Upper lobe of left lung (tissue), 6 donors: Measurements from ENCODE around the gene TNS1. TPM values are rescaled to one million over a fixed set of nuclear protein-coding genes. Genes with fewer than 3 reads are reported as not detected.

Experiments
- ATAC-seq, 2 donors: fragments of 200-7000 bp; cut with Tn5 transposase; one replicate each; pipeline ENCODE4 v1.9.1; 2022; ENCODE audit warnings: mild to moderate bottlenecking in 2 of 2, moderate library complexity in 2 of 2; ENCODE audit not compliant: low FRiP score in 2 of 2
- DNase-seq, 2 donors: peaks; one replicate each; pipeline ENCODE4 v3.0.0-alpha.2; 2019 to 2020
- H3K27ac ChIP-seq, 4 donors: fragments of 200-600 bp; sonication (generic); one replicate each; pipeline ENCODE4 v1.5.1; 2016 to 2019
- H3K27me3 ChIP-seq, 4 donors: fragments of 200-600 bp; sonication (generic); one replicate each; pipeline ENCODE4 v1.5.1; 2017 to 2019
- H3K36me3 ChIP-seq, 4 donors: fragments of 200-600 bp; sonication (generic); one replicate each; pipeline ENCODE4 v1.5.1; 2016 to 2019
- H3K4me1 ChIP-seq, 4 donors: fragments of 200-600 bp; sonication (generic); one replicate each; pipeline ENCODE4 v1.5.1; 2018 to 2019
- H3K4me3 ChIP-seq, 4 donors: fragments of 200-600 bp; sonication (generic); one replicate each; pipeline ENCODE4 v1.5.1; 2017 to 2019; ENCODE audit warnings: mild to moderate bottlenecking in 2 of 4, moderate library complexity in 1 of 4
- H3K9me3 ChIP-seq, 4 donors: fragments of 200-600 bp; sonication (generic); one replicate each; pipeline ENCODE4 v1.5.1; 2018 to 2019
- EP300 ChIP-seq, 4 donors: sonication (generic); formaldehyde crosslinking; IDR thresholded peaks; one replicate each; pipeline ENCODE4 v1.5.1; 2017; ENCODE audit warnings: antibody characterized with exemption in 4 of 4, control low read depth in 2 of 4
- POLR2A ChIP-seq, 4 donors: fragments of 450-650 bp; IDR thresholded peaks; one replicate each; pipeline ENCODE4 v1.5.1; 2016 to 2017; ENCODE audit warnings: antibody characterized with exemption in 4 of 4, mild to moderate bottlenecking in 2 of 4
- POLR2AphosphoS5 ChIP-seq, 2 donors: sonication (generic); formaldehyde crosslinking; IDR thresholded peaks; one replicate each; pipeline ENCODE4 v1.5.1; 2017; ENCODE audit warnings: antibody characterized with exemption in 2 of 2
- WGBS, 2 donors: methylation state at CpG; one replicate each; pipeline ENCODE4 v1.1.5; 2017 to 2018; 5-methylcytosine and 5-hydroxymethylcytosine counted together
- total RNA-seq, 6 donors: library from RNA; depleted of rRNA in 4 of 6; stranded (reverse); fragments of >200 nt in 4 of 6; gene quantifications; one replicate each; pipeline versions ENCODE4 v1.1.0 to v1.2.1, GENCODE V29; 2016 to 2021
- TF ChIP-seq, protein P1 (sequence below), 6 experiments: fragments of 450-650 bp in 4 of 6; fragments of 200-600 bp in 2 of 6; sonication (generic) in 2 of 6; IDR thresholded peaks; one replicate each; pipeline ENCODE4 v1.5.1; 2016 to 2019; ENCODE audit warnings: antibody characterized with exemption in 6 of 6
- donor health status: DM: no; HTN: no; CAD: no; lungs with moderate emphysema.
- donor health status: DM: no; HTN: yes; CAD: no; lungs with severe emphysema.

Gene TNS1
- total RNA-seq, 6 donors from 2014 or later: 325 to 1,095 (median 550) TPM

DNA sequence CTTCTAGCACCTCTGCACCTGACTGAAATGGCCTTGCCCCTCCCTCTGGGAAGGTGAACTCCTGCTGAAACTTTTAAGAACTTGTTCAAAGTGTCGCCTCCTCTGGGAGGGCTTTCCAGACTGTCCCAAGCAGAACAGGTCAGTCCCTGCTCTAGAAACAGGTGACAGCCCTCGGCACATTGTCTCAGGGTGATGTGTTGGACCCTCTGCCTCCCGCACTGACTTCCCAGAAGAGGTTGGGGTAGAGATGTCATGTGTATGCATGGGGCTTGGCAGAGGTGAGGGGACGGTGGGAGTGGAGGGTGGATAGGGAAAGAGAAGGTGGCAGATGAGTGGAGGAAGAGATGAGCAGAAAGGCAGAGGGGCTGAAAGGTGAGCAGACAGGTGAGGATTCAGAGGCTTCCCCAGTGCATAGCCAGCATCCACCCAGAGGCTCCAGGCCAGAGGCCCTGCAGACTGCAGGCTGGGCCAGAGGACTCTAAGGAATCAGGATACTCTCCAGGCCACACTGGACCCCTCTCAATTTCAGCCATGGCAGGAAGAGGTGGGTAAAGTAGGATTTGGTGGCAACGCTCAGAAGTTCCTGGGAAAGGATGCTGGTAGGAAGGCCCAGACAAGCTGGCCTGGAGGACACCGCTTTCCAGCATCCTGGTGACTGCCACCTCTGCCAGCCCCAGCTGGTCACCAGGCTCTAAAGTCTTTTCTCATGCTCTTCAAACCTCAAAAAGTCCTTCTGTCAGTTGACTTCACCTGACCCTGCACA, 24.8 kb upstream of the TNS1 start:
- no peak for TF ChIP-seq POLR2A (IDR thresholded peaks at IDR 0.05)
- TF ChIP-seq EP300 (IDR thresholded peaks at IDR 0.05): no peak
- TF ChIP-seq, protein P1, sequence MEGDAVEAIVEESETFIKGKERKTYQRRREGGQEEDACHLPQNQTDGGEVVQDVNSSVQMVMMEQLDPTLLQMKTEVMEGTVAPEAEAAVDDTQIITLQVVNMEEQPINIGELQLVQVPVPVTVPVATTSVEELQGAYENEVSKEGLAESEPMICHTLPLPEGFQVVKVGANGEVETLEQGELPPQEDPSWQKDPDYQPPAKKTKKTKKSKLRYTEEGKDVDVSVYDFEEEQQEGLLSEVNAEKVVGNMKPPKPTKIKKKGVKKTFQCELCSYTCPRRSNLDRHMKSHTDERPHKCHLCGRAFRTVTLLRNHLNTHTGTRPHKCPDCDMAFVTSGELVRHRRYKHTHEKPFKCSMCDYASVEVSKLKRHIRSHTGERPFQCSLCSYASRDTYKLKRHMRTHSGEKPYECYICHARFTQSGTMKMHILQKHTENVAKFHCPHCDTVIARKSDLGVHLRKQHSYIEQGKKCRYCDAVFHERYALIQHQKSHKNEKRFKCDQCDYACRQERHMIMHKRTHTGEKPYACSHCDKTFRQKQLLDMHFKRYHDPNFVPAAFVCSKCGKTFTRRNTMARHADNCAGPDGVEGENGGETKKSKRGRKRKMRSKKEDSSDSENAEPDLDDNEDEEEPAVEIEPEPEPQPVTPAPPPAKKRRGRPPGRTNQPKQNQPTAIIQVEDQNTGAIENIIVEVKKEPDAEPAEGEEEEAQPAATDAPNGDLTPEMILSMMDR (IDR thresholded peaks at IDR 0.05): no peak
- no peak for TF ChIP-seq POLR2AphosphoS5 (IDR thresholded peaks at IDR 0.05)
- peak in 1 of 2 donors; percentile 24 for DNase-seq
- 88 to 95% methylated on average over 5 to 6 of the region's 6 CpGs for WGBS, 2 donors
- Histone ChIP-seq H3K4me3 (no peak overlapping the region), H3K9me3 (no peaks in the 10 kb centered on the region), H3K27me3 (no peaks in the 10 kb centered on the region), H3K4me1 (peaks cover 4 to 16% (median 11%) of the 10 kb centered on the region in 4 donors), H3K36me3 (no peaks in the 10 kb centered on the region), H3K27ac (no peak overlapping the region)
- no peak for ATAC-seq

DNA sequence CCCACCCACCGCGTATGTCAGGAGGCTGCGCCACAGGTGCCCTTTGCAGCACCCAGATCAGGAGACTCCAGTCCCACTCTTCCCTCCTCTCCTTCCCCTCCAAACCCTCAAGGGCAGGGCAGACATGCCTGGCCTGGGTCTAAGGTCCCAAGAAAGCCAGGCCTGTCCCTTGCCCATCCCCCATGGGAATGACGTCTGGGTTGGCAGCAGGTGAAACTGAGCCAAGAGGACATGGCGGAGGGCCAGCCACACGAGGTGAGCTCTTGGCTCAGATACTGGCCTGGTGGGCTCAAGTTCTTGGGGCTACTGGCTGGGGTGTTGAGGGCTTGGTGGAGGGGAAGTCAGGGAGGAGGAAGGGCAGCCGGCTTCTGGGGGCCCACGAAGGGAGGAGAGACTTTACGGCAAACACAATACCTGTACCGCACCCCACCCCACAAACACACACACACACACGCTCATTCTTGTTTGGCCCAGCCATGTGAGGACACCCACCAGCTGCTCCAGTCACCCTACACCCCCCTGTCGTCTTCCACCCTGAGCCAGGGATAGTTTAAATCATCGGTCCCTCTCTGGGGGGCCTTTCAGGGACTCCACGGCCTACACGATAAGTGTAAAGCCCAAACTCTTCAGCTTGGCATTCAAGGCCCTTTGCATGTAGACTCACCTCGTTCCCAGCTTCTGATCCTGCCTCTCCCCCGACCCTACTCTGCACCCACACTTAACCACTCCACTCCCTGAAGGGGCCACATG, 24.1 kb upstream of the TNS1 start:
- Histone ChIP-seq H3K9me3 (no peaks in the 10 kb centered on the region), H3K27me3 (no peaks in the 10 kb centered on the region), H3K4me3 (no peak overlapping the region), H3K27ac (no peak overlapping the region), H3K4me1 (peaks cover 4 to 13% (median 9%) of the 10 kb centered on the region in 4 donors), H3K36me3 (no peaks in the 10 kb centered on the region)
- TF ChIP-seq POLR2AphosphoS5 (IDR thresholded peaks at IDR 0.05) (peak in 1 of 2 donors; percentile 16), EP300 (IDR thresholded peaks at IDR 0.05) (no peak), POLR2A (IDR thresholded peaks at IDR 0.05) (no peak)
- TF ChIP-seq, protein P1 (IDR thresholded peaks at IDR 0.05): no peak
- ATAC-seq (no peak), DNase-seq (peak in 1 of 2 donors; percentile 77)
- WGBS, 2 donors: 67 to 72% methylated on average over 17 of the region's 17 CpGs

- DNase-seq: no peak
- 90 to 91% methylated on average over 7 of the region's 7 CpGs for WGBS, 2 donors
- Histone ChIP-seq H3K27ac (no peak overlapping the region), H3K36me3 (no peaks in the 10 kb centered on the region), H3K27me3 (no peaks in the 10 kb centered on the region), H3K4me1 (peaks cover 4 to 13% (median 7%) of the 10 kb centered on the region in 4 donors), H3K9me3 (no peaks in the 10 kb centered on the region), H3K4me3 (no peak overlapping the region)
- no peak for ATAC-seq
- TF ChIP-seq EP300 (IDR thresholded peaks at IDR 0.05) (no peak), POLR2AphosphoS5 (IDR thresholded peaks at IDR 0.05) (no peak), POLR2A (IDR thresholded peaks at IDR 0.05) (no peak)
- TF ChIP-seq, protein P1 (IDR thresholded peaks at IDR 0.05): no peak
Observed at GRCh38 chr2:218026244-218026643, 23.4 kb upstream of the TNS1 start.

- Histone ChIP-seq H3K4me3 (no peak overlapping the region), H3K36me3 (no peaks in the 10 kb centered on the region), H3K4me1 (peaks cover 4 to 13% (median 6%) of the 10 kb centered on the region in 4 donors), H3K27me3 (no peaks in the 10 kb centered on the region), H3K27ac (no peak overlapping the region), H3K9me3 (no peaks in the 10 kb centered on the region)
- ATAC-seq (no peak), DNase-seq (peak in 1 of 2 donors; percentile 12)
- WGBS, 2 donors: 90 to 95% methylated on average over 2 of the region's 2 CpGs
- TF ChIP-seq, protein P1 (IDR thresholded peaks at IDR 0.05): no peak
- TF ChIP-seq EP300 (IDR thresholded peaks at IDR 0.05) (no peak), POLR2A (IDR thresholded peaks at IDR 0.05) (no peak), POLR2AphosphoS5 (IDR thresholded peaks at IDR 0.05) (no peak)
Observed at GRCh38 chr2:218024871-218025270, 22.1 kb upstream of the TNS1 start.
